NCI-H82 treated with DMSO at 0.1 percent for 48 hours (cell line): ENCODE measurements around the gene SH3PXD2B.
"Not testable (repeated sequence)": the region's sequence is repeated elsewhere in the genome, so short reads cannot be mapped to it uniquely, and the experiment has no call there.

Experiments used
- DNase-seq: peaks from one replicate; lab custom pipeline; 2025; ENCODE audit not compliant: unreplicated experiment; lab: John Stamatoyannopoulos, UW

The SH3PXD2B gene

GRCh38 chr5:172311026-172311425, 143.3 kb downstream of the SH3PXD2B start:
- DNase-seq = no peak

- DNase-seq = no peak
Observed at GRCh38 chr5:172305380-172305779, 148.9 kb downstream of the SH3PXD2B start.

DNA sequence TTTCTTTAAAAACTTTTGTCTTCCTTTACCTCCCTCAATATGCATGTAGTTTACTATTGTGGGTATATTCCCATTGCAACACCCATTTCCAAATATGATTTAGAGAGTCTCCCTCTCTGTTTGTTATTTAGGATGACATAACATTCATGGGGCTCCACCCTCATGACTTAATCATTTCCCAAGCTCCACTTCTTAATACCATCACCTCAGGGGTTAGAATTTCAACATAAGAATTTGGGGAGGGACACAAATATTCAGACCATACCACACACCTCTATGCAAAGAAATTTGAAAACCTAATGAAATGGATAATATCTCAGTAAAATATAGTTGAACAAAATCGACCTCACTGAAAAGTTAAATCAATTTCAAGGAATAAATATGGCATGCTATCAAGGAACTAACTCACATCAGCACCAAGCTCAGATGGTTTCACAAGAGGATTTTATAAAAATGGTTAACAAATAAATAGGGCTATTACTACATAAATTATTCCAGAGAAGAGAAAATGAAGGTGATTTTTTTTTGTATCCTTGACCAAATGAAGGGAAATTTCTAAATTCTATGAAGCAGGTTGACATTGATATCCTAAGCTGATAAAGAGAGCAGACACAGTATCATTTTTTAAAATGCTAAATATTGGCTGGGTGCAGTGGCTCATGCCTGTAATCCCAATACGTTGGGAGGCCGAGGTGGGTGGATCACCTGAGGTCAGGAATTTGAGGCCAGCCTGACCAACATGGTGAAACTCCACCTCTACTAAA, 150.6 kb downstream of the SH3PXD2B start:
- DNase-seq = peak; percentile 22

DNA sequence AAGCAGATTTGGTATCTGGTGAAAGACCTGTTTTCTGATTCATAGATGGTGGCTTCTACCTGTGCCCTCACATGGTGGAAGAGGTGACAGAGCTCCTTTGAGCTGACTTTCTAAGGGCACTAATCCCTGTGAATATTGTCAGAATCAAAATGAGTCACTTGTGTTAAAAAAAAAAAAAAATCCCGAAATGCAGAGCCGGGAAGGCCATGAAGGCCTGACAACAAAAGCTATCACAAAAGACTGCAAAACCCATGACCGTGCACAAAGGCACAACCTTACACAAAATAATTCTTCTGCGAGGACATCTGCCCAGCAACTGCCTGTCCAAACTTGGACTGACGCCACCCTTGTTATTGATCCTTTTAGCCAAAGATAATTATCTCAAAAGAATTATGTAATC, 151.2 kb downstream of the SH3PXD2B start:
- no peak for DNase-seq

GRCh38 chr5:172302047-172302710, 152.1 kb downstream of the SH3PXD2B start:
- no peak for DNase-seq

DNA sequence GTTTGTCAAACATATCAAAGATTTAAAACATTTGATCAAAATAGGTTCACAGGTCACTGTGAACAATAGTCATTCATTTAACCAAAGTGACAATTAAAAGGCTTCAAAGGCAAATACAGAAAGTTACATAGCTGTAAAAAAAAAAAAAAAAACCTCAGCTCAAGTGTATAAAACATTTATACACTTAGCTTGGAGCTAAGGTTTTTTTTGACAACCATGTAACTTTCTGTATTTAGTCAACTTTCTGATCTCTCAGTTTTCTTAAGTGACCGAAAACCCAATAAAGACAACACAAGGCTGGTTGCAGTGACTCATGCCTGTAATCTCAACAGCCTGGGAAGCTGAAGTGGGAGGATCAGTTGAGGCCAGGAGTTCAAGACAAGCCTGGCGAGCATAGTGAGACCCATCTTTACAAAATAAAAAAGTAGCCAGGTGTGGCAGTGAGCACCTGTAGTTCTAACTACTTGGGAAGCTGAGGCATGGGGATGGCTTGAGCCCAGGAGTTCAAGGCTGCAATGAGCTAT, 154.3 kb downstream of the SH3PXD2B start:
- DNase-seq = no peak

DNA sequence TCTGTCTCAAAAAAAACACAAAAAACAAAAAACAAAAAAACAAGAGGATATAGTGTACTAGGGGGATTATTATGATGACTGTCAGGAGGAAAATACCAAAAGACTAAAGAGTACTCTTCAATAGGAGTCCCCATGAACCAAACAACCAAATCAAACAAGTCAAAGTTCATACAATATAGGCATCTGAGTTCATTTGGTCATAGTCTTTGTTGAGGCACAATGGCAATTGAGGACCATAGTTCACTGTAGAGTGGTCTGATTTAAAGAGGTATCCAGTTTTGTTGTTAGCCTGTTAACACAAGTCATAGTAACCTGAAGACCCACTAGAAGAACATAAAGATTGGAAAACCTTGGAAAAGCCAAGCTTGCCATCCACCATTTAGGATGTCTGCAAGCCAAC, 159.5 kb downstream of the SH3PXD2B start:
- DNase-seq = no peak

DNA sequence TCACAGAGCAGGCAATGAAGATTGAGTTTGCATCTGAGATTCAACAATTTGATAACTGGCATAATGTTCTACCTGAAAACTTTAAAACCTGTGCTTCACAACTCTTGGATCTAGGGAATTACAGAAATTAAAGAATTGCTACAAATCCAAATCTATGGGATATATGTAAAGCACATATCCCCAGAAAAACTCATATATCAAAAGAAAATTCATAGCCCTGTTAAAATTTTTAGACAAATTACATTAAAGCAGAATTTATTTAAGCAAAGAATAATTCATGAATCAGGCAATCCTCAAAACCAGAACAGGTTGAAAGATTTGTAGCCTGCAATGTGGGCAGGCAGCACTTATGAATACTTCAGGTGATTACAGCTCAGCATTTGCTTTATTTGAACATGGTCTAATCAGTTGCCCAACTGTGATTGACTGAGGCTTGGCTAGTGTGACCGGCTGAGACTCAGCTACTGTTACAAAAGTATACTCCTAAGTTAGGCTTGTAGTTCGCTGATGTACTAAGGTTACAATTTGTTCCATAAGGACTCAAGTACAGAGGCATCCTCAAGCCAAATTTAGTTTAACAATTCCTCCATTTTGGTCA, 160.5 kb downstream of the SH3PXD2B start:
- DNase-seq = no peak

GRCh38 chr5:172293054-172293744, 161.1 kb downstream of the SH3PXD2B start:
- peak; percentile 21 for DNase-seq

- not testable (repeated sequence) for DNase-seq
Observed at GRCh38 chr5:172291837-172292236, 162.5 kb downstream of the SH3PXD2B start.

DNA sequence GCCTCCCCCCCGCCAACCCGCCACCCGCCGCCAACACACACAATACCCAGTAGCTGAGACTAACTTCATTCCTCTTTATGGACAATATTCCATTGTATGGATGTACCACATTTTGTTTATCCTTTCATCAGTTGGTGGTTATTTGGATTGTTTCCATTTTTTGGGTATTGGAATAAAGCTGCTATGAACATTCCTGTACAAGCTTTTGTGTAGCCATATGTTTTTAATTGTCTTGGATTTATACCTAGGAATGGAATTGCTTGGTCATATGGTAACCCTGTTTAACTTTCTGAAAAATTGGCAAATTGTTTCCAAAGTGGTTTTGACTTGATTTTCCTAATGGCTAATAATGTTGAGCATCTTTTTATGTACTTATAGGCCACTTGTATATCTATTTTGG, 165.9 kb downstream of the SH3PXD2B start:
- DNase-seq = no peak

- DNase-seq = not testable (repeated sequence)
Observed at GRCh38 chr5:172287140-172287539, 167.2 kb downstream of the SH3PXD2B start.

GRCh38 chr5:172285226-172286143, 168.8 kb downstream of the SH3PXD2B start:
- no peak for DNase-seq

DNA sequence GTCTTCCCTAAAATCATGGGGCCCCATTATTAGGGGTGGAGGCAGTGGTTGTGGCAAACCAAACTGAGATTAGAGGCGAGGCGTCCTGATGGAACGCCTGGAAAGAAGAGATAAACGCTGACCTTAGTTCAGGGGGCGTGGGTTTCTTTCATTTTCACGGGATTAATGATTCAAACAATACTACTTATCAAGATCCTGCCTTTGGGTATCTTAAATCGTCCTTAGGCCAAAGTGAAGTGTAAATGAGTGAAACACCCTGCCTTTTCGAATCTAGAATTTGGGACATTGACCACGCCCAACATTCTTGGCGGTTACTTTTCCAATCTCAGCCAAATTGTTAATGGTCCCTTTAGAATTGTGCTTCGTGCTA, 169.7 kb downstream of the SH3PXD2B start:
- DNase-seq = no peak

- peak; percentile 50 for DNase-seq
Observed at GRCh38 chr5:172283862-172284610, 170.3 kb downstream of the SH3PXD2B start.

- DNase-seq = peak; percentile 25
Observed at GRCh38 chr5:172283020-172283861, 171.1 kb downstream of the SH3PXD2B start, which contains the start of gene UBTD2. Gene UBTD2, minus strand, starts transcription at chr5:172283764. Its CDS starts 99 bp downstream, at chr5:172283665.

DNA sequence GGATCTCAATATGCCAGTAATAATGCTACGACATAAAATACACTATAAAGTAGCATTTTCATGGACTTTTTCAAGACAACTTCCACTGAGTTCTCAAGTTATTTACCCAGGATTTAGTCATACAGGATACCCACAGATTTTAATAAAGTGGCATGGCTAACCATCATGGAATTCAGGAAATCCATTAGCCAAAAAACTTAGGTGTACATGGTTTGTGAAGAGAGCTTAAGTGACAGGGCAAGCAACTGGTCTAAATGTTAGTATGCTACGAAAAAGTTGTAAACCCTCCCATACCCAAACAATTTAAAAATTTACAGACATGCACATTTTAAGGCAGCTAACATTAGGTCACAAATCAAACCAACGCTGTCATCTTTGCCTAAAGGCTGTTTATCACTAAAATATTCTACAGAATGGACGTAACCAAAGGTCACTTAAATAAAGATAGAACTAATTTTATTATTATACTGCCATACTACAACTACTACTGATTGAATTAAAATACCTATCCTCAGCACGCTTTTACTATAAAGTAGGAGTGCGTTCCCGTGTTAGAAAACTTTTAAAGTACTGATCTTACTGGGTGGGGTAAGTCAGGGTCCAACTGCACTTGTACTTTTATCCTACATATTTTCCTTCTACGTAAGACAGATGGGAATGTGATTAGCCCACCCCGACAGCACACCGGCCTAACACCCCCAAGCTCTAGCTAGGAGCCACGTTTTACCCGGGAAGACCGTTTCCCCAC, 171.9 kb downstream of the SH3PXD2B start:
- peak; percentile 25 for DNase-seq

GRCh38 chr5:172281346-172281745, 173.0 kb downstream of the SH3PXD2B start:
- no peak for DNase-seq
